Loucy (cell line): ENCODE results near the gene TDRD15.

Experiments used
- CTCF ChIP-seq: fragments of 200-600 bp; sonication (generic); conservative IDR thresholded peaks from 2 replicates; pipeline ENCODE4 v1.5.1; 2014; ENCODE audit warnings: mild to moderate bottlenecking, antibody characterized with exemption, low read length
- EZH2phosphoT487 ChIP-seq: fragments of 200-600 bp; IDR thresholded peaks from 2 replicates; pipeline ENCODE4 v1.6.1; 2018; ENCODE audit warnings: antibody characterized with exemption, mild to moderate bottlenecking, moderate library complexity, borderline replicate concordance

DNA sequence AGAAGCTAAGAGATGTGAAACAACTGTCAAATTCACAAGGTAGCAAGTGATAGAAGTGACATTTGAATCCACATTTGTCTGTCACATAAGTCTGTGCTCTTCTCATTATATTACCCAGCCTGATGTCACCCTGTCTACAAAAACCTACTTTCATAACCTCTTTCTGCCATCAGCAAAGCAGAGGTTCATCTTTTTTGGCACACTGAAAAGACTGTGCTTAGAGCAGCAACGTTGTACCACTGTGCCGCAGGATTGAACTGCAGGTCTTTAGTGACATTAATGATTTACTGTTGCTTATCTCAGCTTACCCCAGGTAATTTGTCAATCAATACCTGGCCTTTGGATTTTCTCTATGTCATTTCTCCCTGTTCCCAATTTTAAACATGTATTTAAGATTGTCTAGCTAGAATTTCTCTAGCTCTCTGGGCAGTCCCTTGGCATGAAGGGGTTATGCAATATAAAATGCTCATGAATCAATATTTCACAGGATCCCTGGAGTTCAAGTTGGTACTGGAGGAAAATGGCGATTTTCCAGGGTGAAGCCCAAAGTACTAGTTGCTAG lies 31.4 kb upstream of the TDRD15 start:
- TF ChIP-seq CTCF (no peak), EZH2phosphoT487 (no peak)
